ENCODE data around the gene CDH22. TPM values are rescaled to one million over a fixed set of nuclear protein-coding genes. Genes with fewer than 3 reads are reported as not detected.

The CDH22 gene
- total RNA-seq, 1 experiment from 2014 or later: 0.11 TPM

GRCh38 chr20:46298374-46298773 lies 9.9 kb downstream of the CDH22 start:
- H3K4me1 ChIP-seq: no peaks in the 10 kb centered on the region
- no peaks in the 10 kb centered on the region for H3K36me3 Mint-ChIP-seq (ENCODE audit: insufficient read depth, unreplicated experiment)
- no peak overlapping the region for H3K4me3 Mint-ChIP-seq (ENCODE audit: unreplicated experiment)
- H3K36me3 ChIP-seq (ENCODE audit: control insufficient read depth, insufficient read depth, low read length): no peaks in the 10 kb centered on the region
- H3K27me3 Mint-ChIP-seq (ENCODE audit: insufficient read depth, unreplicated experiment): peaks cover 39% of the 10 kb centered on the region
- TF ChIP-seq CTCF (IDR thresholded peaks at IDR 0.05; ENCODE audit: insufficient read depth in 1 of 2, low read depth in 1 of 2, low read length in 1 of 2, severe bottlenecking in 1 of 2, unreplicated experiment in 1 of 2): no peak
- CTCF ChIA-PET: interaction anchor here (0.5 to 1.4 kb wide), 4 partner anchors 8 to 149 kb away, joined by 3 to 7 read pairs (median 4); no protein-coding TSS in a partner anchor
- H3K4me3 ChIP-seq (ENCODE audit: low read depth, low read length): no peak overlapping the region
- BruUV-seq (replicated peaks): no TSS peak
- DNase-seq: no peak
- H3K9me3 Mint-ChIP-seq (ENCODE audit: unreplicated experiment): no peaks in the 10 kb centered on the region
- H3K9me3 ChIP-seq: no peaks in the 10 kb centered on the region
- H3K27me3 ChIP-seq (replicated peaks; ENCODE audit: control insufficient read depth, insufficient read depth, low read length): peaks cover 3% of the 10 kb centered on the region
- POLR2A ChIA-PET: no interaction called here
- no peaks in the 10 kb centered on the region for H3K4me1 Mint-ChIP-seq (ENCODE audit: low read depth, unreplicated experiment)
- H3K27ac Mint-ChIP-seq (ENCODE audit: unreplicated experiment): no peak overlapping the region
- intact Hi-C loops (cut with micrococcal nuclease; ENCODE audit: unreplicated experiment): no loop called here

- DNase-seq: no peak
- H3K27me3 ChIP-seq (replicated peaks; ENCODE audit: control insufficient read depth, insufficient read depth, low read length): peaks cover 5% of the 10 kb centered on the region
- Mint-ChIP-seq H3K27me3 (ENCODE audit: insufficient read depth, unreplicated experiment) (peaks cover 33% of the 10 kb centered on the region), H3K4me1 (ENCODE audit: low read depth, unreplicated experiment) (no peaks in the 10 kb centered on the region), H3K27ac (ENCODE audit: unreplicated experiment) (no peak overlapping the region), H3K36me3 (ENCODE audit: insufficient read depth, unreplicated experiment) (no peaks in the 10 kb centered on the region), H3K9me3 (ENCODE audit: unreplicated experiment) (no peaks in the 10 kb centered on the region), H3K4me3 (ENCODE audit: unreplicated experiment) (no peak overlapping the region)
- no peaks in the 10 kb centered on the region for H3K36me3 ChIP-seq (ENCODE audit: control insufficient read depth, insufficient read depth, low read length)
- H3K9me3 ChIP-seq: no peaks in the 10 kb centered on the region
- no peak for TF ChIP-seq CTCF (IDR thresholded peaks at IDR 0.05; ENCODE audit: insufficient read depth in 1 of 2, low read depth in 1 of 2, low read length in 1 of 2, severe bottlenecking in 1 of 2, unreplicated experiment in 1 of 2)
- H3K4me1 ChIP-seq: no peaks in the 10 kb centered on the region
- H3K4me3 ChIP-seq (ENCODE audit: low read depth, low read length): no peak overlapping the region
- ChIA-PET POLR2A (no interaction called here), CTCF (interaction anchor here (0.8 kb wide), 1 partner anchor 11 kb away, joined by 3 read pairs; no protein-coding TSS in a partner anchor)
- intact Hi-C loops (cut with micrococcal nuclease; ENCODE audit: unreplicated experiment): no loop called here
- no TSS peak for BruUV-seq (replicated peaks)
These were observed 11.6 kb downstream of the CDH22 start for GRCh38 chr20:46296526-46297250.

GRCh38 chr20:46293084-46293483 lies 15.2 kb downstream of the CDH22 start:
- Histone ChIP-seq H3K9me3 (no peaks in the 10 kb centered on the region), H3K4me1 (no peaks in the 10 kb centered on the region), H3K36me3 (ENCODE audit: control insufficient read depth, insufficient read depth, low read length) (no peaks in the 10 kb centered on the region), H3K27me3 (replicated peaks; ENCODE audit: control insufficient read depth, insufficient read depth, low read length) (peaks cover 4% of the 10 kb centered on the region; the same call in 1 of the 2 replicates), H3K4me3 (ENCODE audit: low read depth, low read length) (no peak overlapping the region)
- Mint-ChIP-seq H3K4me3 (ENCODE audit: unreplicated experiment) (no peak overlapping the region), H3K27me3 (ENCODE audit: insufficient read depth, unreplicated experiment) (peaks cover 22% of the 10 kb centered on the region), H3K9me3 (ENCODE audit: unreplicated experiment) (no peaks in the 10 kb centered on the region), H3K36me3 (ENCODE audit: insufficient read depth, unreplicated experiment) (no peaks in the 10 kb centered on the region), H3K4me1 (ENCODE audit: low read depth, unreplicated experiment) (no peaks in the 10 kb centered on the region), H3K27ac (ENCODE audit: unreplicated experiment) (no peak overlapping the region)
- DNase-seq: peak; percentile 69 to 80
- ChIA-PET CTCF (interaction anchor here (0.7 kb wide), 2 partner anchors 14 to 403 kb away, joined by 3 read pairs; no protein-coding TSS in a partner anchor), POLR2A (no interaction called here)
- no peak for TF ChIP-seq CTCF (IDR thresholded peaks at IDR 0.05; ENCODE audit: insufficient read depth in 1 of 2, low read depth in 1 of 2, low read length in 1 of 2, severe bottlenecking in 1 of 2, unreplicated experiment in 1 of 2)
- intact Hi-C loops (cut with micrococcal nuclease; ENCODE audit: unreplicated experiment): no loop called here
- BruUV-seq (replicated peaks): no TSS peak

Measured in Caco-2 (cell line).